GM21423 (cell line): Measurements from ENCODE around the gene GATAD2A.
A peak's percentile ranks its signal among the peaks of the same experiment; 100 is the strongest.
"Not testable (repeated sequence)": the region's sequence is repeated elsewhere in the genome, so short reads cannot be mapped to it uniquely, and the experiment has no call there.

Experiments
- ATAC-seq: cut with Tn5 transposase; IDR thresholded peaks from one replicate; pipeline ENCODE4 v1.9.1; 2021; ENCODE audit warnings: mild to moderate bottlenecking, moderate library complexity; ENCODE audit not compliant: unreplicated experiment

GATAD2A gene

GRCh38 chr19:19388568-19389555 is 16.6 kb upstream of the GATAD2A start:
- no peak for ATAC-seq

DNA sequence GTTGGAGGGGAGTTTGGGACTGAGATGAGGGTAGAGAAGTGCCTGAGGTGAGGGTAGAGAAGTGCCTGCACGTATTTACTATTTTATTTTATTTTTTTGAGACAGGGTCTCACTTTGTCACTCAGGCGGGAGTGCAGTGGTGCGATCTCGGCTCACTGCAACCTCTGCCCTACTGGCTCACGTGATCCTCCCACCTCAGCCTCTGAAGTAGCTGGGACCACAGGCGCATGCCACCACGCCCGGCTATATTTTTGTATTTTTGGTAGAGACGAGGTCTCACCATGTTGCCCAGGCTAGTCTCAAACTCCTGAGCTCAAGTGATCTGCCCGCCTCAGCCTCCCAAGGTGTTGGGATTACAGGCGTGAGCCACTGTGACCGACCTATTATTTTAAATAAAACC is 15.8 kb upstream of the GATAD2A start:
- not testable (repeated sequence) for ATAC-seq

DNA sequence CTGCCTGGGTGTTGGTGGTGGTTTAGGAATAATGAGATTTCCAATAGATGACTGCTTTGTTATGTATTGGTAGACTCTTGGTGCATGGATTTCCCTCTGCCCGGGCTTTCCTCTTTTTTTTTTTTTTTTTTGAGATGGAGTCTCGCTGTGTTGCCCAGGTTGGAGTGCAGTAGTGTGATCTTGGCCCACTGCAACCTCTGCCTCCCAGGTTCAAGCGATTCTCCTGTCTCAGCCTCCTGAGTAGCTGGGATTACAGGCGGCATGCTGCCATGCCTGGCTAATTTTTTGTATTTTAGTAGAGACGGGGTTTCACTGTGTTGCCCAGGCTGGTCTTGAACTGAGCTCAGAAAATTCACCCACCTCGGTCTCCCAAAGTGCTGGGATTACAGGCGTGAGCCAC is 11.1 kb upstream of the GATAD2A start:
- not testable (repeated sequence) for ATAC-seq

- ATAC-seq = no peak
These were observed 5.6 kb upstream of the GATAD2A start for GRCh38 chr19:19399733-19400433.

DNA sequence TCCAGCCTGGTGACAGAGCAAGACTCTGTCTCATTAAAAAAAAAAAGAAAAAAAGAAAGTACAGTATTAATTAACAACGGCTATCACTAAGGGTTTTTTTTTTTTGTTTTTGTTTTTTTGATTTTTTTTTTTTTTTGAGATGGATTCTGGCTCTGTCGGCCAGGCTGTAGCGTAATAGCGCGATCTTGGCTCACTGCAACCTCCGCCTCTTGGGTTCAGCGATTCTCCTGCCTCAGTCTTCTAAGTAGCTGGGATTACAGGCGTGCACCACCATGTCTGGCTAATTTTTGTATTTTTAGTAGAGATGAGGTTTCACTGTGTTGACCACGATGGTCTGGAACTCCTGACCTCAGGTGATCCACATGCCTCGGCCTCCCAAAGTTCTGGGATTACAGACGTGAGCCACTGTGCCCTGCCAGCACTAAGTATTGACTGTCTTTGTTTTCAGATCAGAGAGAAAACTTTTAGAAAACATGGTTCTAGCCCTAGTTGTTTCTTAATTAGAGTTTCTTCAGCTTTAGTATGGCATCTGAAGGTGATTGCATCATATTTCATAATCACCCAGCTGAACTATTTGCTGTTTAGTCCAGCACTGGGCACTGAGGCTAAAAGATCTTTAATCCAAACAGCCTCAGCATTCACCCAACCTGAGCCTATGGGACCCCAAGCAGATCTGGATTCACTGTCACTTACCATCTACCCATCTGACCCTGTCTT is 2.7 kb upstream of the GATAD2A start:
- ATAC-seq = no peak

- ATAC-seq = no peak
These were observed 2.0 kb upstream of the GATAD2A start for GRCh38 chr19:19403373-19403901.

- no peak for ATAC-seq
These were observed 749 bp downstream of the GATAD2A start for GRCh38 chr19:19405971-19406877.

- no peak for ATAC-seq
These were observed 1.6 kb downstream of the GATAD2A start for GRCh38 chr19:19406878-19407632.

GRCh38 chr19:19407633-19407930 is 2.1 kb downstream of the GATAD2A start:
- ATAC-seq = no peak

DNA sequence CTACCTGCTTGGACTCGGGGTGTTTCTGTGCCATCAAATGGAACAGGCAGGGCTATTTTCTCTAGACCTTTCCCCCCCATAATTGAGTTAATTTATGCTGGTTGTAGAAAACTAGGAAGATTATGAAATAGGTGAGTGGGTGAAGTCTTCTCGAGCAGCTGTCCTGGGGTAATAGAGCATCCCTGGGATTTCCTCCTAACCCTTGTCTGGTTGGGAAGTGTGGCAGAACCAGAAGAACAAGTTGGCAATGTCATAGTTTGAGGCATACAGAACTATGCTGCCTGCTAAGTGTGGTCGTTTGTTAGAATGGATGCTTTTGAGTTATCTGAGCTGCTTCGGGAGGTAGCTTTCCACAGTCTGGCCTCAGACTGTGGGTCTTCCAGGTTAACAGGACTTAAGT is 3.7 kb downstream of the GATAD2A start:
- ATAC-seq = no peak

- ATAC-seq = no peak
These were observed 4.2 kb downstream of the GATAD2A start for GRCh38 chr19:19409631-19410030.

DNA sequence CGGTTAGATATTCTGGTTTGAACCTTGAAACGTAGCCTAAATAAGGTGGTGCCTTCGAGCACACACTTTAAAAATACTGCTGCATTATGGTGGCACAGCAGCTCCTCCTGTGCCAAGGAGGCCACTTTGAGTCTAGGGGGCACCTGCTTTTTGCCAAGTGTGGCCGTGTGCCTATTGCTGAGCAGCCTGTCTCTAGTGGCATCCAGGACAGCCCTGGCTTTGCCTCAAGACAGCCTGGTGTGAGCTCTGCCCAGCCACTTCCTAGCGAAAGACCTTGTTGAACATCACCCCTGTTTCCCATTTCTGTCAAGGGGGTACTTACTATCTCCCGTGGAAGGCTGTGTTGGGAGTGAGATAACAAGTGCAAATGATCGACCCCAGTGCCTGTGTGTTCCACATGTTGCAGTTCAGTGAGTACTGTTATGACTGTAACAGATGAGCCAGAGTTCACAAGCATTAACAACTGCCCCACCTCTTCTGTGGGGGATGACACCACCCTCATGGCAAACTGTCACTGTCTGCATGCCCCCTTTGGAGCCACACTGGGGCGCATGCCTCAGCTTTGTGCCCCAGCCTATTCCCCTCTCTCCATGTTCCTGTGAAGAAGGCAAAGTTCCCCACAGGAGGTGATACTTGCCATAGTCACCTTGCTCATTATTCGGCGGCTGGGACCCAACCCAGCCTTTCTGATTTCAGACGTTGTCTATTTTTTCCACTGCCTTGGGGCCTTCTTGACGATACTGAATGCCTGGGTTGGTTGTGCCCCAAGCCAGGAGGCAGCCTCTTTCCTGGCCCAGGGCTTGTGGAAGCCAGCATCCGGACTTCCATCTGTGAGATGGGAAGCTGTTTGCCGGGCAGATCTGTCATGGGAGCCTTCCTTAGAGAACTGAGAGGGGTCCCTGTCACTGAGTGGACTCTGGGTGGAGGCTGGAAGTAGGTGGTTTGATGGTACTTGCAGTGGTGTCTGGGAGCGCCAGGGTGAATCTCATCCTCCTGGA is 5.4 kb downstream of the GATAD2A start:
- no peak for ATAC-seq

DNA sequence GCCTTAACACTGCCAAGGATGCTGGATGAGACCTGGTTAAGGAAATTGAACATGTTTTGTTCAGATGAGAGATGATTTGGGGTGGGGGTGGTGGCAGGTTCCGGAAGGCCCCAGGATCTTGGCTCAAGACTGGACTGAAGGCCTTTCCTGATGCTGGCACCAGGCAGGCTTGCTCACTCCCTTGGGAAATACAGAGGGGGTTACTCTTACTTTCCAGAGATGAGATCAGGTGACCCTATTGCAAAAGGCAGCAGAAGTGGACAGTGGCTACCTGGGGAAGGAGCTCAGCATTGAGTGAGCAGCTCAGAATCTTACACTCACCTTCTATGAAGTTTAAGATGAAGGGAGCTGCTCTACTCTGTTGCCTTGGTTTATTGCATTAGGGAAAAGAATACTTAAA is 10.8 kb downstream of the GATAD2A start:
- ATAC-seq = no peak

GRCh38 chr19:19417046-19417445 is 11.6 kb downstream of the GATAD2A start:
- ATAC-seq = no peak

DNA sequence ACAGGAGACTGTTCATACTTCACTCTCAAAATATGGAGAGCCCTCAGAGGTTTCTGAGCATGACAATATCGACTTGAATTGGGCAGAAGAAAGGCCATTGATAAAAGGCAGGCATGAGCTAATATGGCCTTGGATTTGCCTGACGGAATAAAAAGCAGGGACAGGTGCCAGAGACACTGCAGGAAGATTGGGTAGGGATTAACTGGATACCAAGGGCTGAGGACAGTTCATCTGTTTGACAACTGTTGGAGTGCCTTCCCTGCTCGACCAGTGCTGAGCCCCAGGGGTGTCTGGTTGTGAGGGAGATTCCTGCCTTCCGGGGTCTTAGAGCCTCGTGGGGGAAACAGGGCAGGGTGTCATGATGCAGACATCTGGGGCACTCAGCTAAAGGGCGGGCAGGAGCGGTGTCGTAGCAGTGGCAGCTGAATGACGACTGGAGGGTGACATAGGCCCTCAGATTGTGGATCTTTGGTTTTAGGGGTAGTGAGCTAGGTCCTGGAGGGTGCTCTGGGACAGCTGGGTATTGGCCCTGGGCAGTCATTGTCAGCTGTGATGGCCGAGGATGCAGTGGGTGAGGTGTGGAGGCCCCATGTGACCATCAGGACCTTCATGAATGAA is 12.3 kb downstream of the GATAD2A start:
- no peak for ATAC-seq

DNA sequence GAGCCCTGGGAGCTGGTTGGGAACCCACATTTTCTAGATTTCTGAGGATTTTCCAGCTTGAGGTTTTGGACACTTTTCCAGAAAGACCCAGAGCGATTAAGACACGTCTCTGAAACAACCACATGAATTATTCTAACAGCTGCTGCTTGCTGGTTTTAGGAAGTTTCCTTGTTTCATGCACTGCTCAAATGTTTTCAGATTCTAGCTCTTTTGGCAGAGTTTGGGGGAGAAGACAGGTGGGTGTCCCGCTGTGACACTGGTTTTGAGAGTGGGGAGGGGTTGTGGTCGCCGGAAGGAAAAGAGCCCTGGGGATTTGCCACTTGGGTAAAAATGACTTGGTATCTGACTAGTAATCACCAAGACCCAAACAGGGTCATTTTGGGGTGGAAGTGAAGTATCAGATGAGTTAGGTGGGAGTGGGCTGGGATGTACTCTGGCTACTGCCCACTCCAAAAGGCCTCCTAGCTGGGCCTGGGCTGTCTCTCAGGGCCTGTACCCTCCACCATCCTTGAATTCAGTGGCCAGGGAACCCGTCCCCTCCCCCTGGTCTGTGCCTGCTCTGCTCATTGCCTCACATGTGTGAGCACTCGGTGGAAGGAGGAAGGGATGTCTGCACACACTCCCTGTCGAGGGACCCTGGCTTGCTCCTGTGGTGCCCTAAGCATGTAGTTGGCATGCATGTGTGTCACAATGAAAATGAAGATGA is 13.2 kb downstream of the GATAD2A start:
- no peak for ATAC-seq

- ATAC-seq = peak; percentile 69
These were observed 15.3 kb downstream of the GATAD2A start for GRCh38 chr19:19420570-19421298.
